ENCODE measurements around the gene FOSL2.
A peak's percentile ranks its signal among the peaks of the same experiment; 100 is the strongest.
"Not testable (repeated sequence)": the region's sequence is repeated elsewhere in the genome, so short reads cannot be mapped to it uniquely, and the experiment has no call there.

Gene FOSL2

GRCh38 chr2:28357948-28358667 is 34.5 kb upstream of the FOSL2 start:
- no peak for DNase-seq (ENCODE audit: low read depth)

GRCh38 chr2:28358668-28359201 is 33.9 kb upstream of the FOSL2 start:
- DNase-seq (ENCODE audit: low read depth) = no peak

DNA sequence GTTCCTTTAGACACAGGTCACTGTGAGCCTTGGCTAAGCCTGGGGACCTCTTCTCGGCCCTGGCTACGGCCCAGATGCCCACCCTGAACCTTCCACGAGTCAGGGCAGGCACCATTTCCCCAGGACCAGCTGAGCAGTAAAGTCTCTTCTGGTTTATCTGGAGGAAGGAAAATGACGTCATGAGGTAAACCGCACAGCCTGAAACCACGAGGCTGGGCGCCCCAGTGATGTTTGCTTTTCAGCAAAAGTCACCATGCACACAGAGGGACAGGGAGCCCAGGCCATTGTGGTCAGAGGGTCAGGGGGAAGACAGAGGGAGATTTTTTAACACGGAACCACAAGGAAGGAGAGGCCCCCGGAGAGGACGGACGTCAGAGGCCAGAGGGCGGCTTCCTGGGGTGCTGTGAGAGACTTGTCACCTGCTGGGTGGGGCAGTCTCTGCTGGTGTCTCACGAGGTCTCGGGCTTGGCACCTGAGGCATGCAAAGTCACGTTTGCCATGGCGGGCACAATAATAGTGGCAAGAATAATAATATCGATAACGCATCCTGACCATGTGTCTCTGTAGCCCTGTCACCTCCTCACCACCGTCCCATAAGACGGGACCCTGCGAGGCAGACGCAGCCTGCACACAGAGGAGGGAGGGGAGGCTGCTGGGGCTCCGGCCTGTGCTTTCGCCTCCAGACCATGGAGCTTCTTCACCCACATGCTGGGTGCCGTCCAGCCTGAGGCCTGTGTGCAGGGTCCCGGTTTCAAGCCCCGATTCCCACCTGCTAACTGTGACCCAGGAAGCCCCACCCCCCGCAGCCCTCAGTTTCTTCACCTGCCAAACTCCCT is 33.2 kb upstream of the FOSL2 start:
- peak; percentile 68 for DNase-seq (ENCODE audit: low read depth)

- DNase-seq (ENCODE audit: low read depth) = no peak
These were observed 32.5 kb upstream of the FOSL2 start for GRCh38 chr2:28360058-28360717.

- no peak for DNase-seq (ENCODE audit: low read depth)
These were observed 31.9 kb upstream of the FOSL2 start for GRCh38 chr2:28360718-28361293.

- DNase-seq (ENCODE audit: low read depth) = no peak
These were observed 30.5 kb upstream of the FOSL2 start for GRCh38 chr2:28361991-28362710.

DNA sequence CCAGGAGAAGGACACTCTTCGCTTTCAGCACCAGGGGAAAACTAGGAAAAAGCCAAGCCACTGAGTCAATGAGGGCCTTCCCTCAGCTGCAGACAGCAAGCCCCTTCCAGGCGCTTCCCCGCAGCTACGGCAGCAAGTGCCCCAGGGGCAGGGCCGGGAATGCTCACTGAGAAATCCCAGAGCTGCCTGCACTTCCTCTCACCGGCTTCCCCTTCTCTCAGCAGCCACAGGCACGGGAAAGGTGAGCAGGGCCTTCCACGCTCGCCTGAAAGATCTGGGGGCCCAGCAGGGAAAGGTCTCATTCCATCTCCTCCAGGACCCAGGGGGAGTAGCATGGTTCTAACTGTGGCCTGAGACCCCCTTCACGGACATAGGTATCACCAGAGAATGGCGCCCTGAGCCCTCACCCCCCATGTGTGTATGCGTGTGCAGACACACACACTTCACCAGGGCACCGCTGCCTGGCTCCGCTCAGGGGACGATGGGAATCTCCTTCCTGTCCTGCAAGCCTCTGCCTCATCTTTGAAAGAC is 29.6 kb upstream of the FOSL2 start:
- DNase-seq (ENCODE audit: low read depth) = no peak

- DNase-seq (ENCODE audit: low read depth) = no peak
These were observed 28.9 kb upstream of the FOSL2 start for GRCh38 chr2:28363686-28364280.

DNA sequence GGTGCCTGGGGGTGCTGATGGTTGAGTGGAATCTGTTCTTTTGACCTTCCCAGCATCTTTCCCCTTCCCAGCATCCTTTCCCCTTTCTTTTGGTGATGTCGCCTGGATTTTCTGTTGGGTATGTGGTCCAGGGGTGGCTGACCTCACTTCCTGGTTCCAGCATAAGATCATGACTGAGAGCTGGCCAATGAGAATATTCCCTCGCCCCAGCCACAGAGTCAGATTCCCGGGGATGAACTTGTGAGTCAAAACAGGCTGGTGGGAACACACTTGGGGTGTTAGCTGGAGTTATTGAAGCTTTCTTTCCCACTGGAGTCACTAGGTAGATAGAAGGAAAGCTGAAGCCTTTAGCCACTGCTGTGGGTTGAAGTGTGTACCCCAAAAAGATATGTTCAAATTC is 28.0 kb upstream of the FOSL2 start:
- no peak for DNase-seq (ENCODE audit: low read depth)

GRCh38 chr2:28365158-28365557 is 27.5 kb upstream of the FOSL2 start:
- DNase-seq (ENCODE audit: low read depth) = no peak

- DNase-seq (ENCODE audit: low read depth) = no peak
These were observed 26.5 kb upstream of the FOSL2 start for GRCh38 chr2:28366149-28366495.

- peak; percentile 43 for DNase-seq (ENCODE audit: low read depth)
These were observed 26.0 kb upstream of the FOSL2 start for GRCh38 chr2:28366496-28367282.

DNA sequence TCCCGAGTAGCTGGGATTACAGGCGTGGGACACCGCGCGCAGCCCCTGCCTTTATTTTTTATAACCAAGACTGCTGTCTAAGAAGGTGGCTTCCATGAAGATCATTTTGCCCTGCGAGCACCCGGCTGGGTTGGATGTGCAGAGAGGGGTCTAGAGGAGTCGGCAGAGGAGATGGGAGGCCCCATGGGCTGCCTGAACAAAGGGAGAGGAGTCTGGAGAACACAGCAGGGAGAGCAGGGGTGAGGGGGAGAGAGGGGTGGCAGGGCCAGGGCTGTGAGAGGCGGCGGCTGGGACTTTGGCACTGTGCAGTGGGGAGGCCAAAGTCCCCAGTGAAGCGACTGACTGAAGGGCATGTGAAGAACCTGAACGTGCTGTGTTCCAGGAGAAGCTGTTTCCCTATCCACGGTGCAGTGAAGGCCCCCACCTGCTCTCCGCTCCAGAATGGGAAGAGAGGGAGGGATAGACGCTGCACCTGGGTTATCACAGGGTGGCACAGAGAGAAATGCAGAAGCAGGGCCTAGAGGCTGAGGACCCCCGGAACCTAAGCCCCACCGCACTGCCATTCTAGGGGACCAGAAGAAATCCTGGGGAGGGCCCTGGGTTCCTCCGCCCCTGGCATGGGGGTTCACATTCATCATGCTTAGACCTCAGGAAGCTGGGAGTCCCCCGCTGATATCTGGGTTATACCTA is 24.8 kb upstream of the FOSL2 start:
- DNase-seq (ENCODE audit: low read depth) = no peak

GRCh38 chr2:28368357-28368798 is 24.3 kb upstream of the FOSL2 start:
- no peak for DNase-seq (ENCODE audit: low read depth)

- DNase-seq (ENCODE audit: low read depth) = no peak
These were observed 23.3 kb upstream of the FOSL2 start for GRCh38 chr2:28369358-28369757.

DNA sequence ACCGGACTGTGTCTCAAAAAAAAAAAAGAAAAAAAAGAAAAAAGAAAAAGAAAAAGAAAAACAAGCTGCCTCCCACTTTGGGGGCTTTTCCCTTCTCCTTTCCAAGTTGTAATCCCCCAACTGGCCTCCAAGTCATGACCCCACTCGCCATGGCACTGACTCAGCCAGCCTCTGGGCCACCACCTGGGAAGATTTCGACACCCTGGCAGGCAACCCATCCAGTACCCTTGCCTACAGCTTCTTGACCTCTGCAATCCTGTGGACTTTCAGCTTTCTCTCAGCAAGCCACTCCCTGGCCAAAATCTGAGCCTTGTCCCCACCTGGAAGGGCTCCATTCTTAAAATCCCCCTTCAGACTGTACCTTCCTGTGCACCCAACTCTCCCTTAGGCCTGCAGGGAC is 22.3 kb upstream of the FOSL2 start:
- DNase-seq (ENCODE audit: low read depth) = no peak

GRCh38 chr2:28371728-28372127 is 20.9 kb upstream of the FOSL2 start:
- DNase-seq (ENCODE audit: low read depth) = not testable (repeated sequence)

GRCh38 chr2:28373854-28374253 is 18.8 kb upstream of the FOSL2 start:
- no peak for DNase-seq (ENCODE audit: low read depth)

- no peak for DNase-seq (ENCODE audit: low read depth)
These were observed 18.3 kb upstream of the FOSL2 start for GRCh38 chr2:28374331-28374730.

DNA sequence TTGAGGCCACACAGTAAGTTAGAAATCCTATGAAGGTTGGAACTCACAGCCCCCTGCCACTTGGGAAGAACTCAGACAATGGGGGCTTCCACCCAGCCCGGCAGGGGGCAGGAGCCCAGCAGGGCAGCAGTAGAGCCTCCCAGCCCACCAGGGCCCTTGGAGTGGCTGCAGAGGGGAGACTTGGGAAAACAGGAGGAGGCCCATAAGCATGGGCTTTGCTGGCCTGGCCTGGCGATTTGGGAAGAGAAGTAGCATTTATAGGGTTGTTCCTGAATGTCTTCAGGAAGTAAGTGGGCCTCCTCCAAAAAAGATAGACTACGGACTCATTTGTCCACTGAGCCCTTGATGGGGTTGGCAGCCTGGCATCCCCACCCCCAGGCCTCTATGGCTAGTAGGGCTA is 17.4 kb upstream of the FOSL2 start:
- no peak for DNase-seq (ENCODE audit: low read depth)

Measured in activated T-helper 1 cell treated with Interleukin-2 at 50 U/mL for 16 hours (primary cell).